ENCODE measurements around the gene UGT2B17.
"Not testable (repeated sequence)": the region's sequence is repeated elsewhere in the genome, so short reads cannot be mapped to it uniquely, and the experiment has no call there.

UGT2B17 gene

GRCh38 chr4:68576272-68577125 lies at the start of gene UGT2B17:
UGT2B17 (minus strand) TSS chr4:68576322; CDS start chr4:68568484, 7,838 bp downstream.
- Histone ChIP-seq H3K4me1 (no peaks in the 10 kb centered on the region), H4K20me1 (no peaks in the 10 kb centered on the region), H3K27me3 (no peaks in the 10 kb centered on the region), H3K9ac (no peak within 1 kb of the TSS), H3K36me3 (no peaks in the 10 kb centered on the region), H3K9me3 (no peaks in the 10 kb centered on the region), H3K4me3 (no peak within 1 kb of the TSS), H3K27ac (no peak within 1 kb of the TSS), H3K4me2 (no peak within 1 kb of the TSS)
- no peak for TF ChIP-seq Cebpa-rat (IDR thresholded peaks at IDR 0.05)

- H3K27me3 ChIP-seq, H3K4me3 ChIP-seq, H3K9me3 ChIP-seq, H3K9ac ChIP-seq, H4K20me1 ChIP-seq, H3K4me2 ChIP-seq, H3K4me1 ChIP-seq, H3K27ac ChIP-seq, H3K36me3 ChIP-seq: not testable (repeated sequence)
Measured at GRCh38 chr4:68622731-68623130, 46.6 kb upstream of the UGT2B17 start.

- H3K9ac ChIP-seq, result no peak overlapping the region
- no peaks in the 10 kb centered on the region for H3K4me1 ChIP-seq
- H3K4me3 ChIP-seq, result no peak overlapping the region
- no peak for TF ChIP-seq Cebpa-rat (IDR thresholded peaks at IDR 0.05)
- no peaks in the 10 kb centered on the region for H3K27me3 ChIP-seq
- H3K27ac ChIP-seq, result no peak overlapping the region
- no peaks in the 10 kb centered on the region for H4K20me1 ChIP-seq
- H3K9me3 ChIP-seq, result no peaks in the 10 kb centered on the region
- H3K4me2 ChIP-seq, result no peak overlapping the region
- no peaks in the 10 kb centered on the region for H3K36me3 ChIP-seq
Measured at GRCh38 chr4:68617003-68617698, 41.0 kb upstream of the UGT2B17 start.

- Histone ChIP-seq H3K27ac (no peak overlapping the region), H3K9ac (no peak overlapping the region), H3K9me3 (no peaks in the 10 kb centered on the region), H3K27me3 (no peaks in the 10 kb centered on the region), H3K36me3 (no peaks in the 10 kb centered on the region), H3K4me3 (no peak overlapping the region), H4K20me1 (no peaks in the 10 kb centered on the region), H3K4me1 (no peaks in the 10 kb centered on the region), H3K4me2 (no peak overlapping the region)
- no peak for TF ChIP-seq Cebpa-rat (IDR thresholded peaks at IDR 0.05)
Measured at GRCh38 chr4:68615699-68616422, 39.7 kb upstream of the UGT2B17 start.

- Histone ChIP-seq H3K27ac (no peak overlapping the region), H3K27me3 (no peaks in the 10 kb centered on the region), H3K4me1 (no peaks in the 10 kb centered on the region), H3K4me2 (no peak overlapping the region), H3K9me3 (no peaks in the 10 kb centered on the region), H3K4me3 (no peak overlapping the region), H4K20me1 (no peaks in the 10 kb centered on the region), H3K36me3 (no peaks in the 10 kb centered on the region), H3K9ac (no peak overlapping the region)
- TF ChIP-seq Cebpa-rat (IDR thresholded peaks at IDR 0.05), result no peak
Measured at GRCh38 chr4:68613752-68614151, 37.6 kb upstream of the UGT2B17 start.

GRCh38 chr4:68606240-68606639 lies 30.1 kb upstream of the UGT2B17 start:
- Histone ChIP-seq H3K9me3 (no peaks in the 10 kb centered on the region), H3K27ac (no peak overlapping the region), H3K36me3 (no peaks in the 10 kb centered on the region), H3K9ac (no peak overlapping the region), H3K4me1 (no peaks in the 10 kb centered on the region), H3K27me3 (no peaks in the 10 kb centered on the region), H3K4me3 (no peak overlapping the region), H4K20me1 (no peaks in the 10 kb centered on the region), H3K4me2 (no peak overlapping the region)
- TF ChIP-seq Cebpa-rat (IDR thresholded peaks at IDR 0.05), result no peak

GRCh38 chr4:68599150-68599549 lies 23.0 kb upstream of the UGT2B17 start:
- H3K4me3 ChIP-seq, result no peak overlapping the region
- H3K9me3 ChIP-seq, result no peaks in the 10 kb centered on the region
- H3K4me1 ChIP-seq, result no peaks in the 10 kb centered on the region
- no peak overlapping the region for H3K27ac ChIP-seq
- H3K36me3 ChIP-seq, result no peaks in the 10 kb centered on the region
- H4K20me1 ChIP-seq, result no peaks in the 10 kb centered on the region
- H3K27me3 ChIP-seq, result no peaks in the 10 kb centered on the region
- no peak for TF ChIP-seq Cebpa-rat (IDR thresholded peaks at IDR 0.05)
- H3K9ac ChIP-seq, result no peak overlapping the region
- no peak overlapping the region for H3K4me2 ChIP-seq

GRCh38 chr4:68597482-68597881 lies 21.4 kb upstream of the UGT2B17 start:
- Histone ChIP-seq H3K9ac (no peak overlapping the region), H3K4me3 (no peak overlapping the region), H3K9me3 (no peaks in the 10 kb centered on the region), H3K4me2 (no peak overlapping the region), H4K20me1 (no peaks in the 10 kb centered on the region), H3K27ac (no peak overlapping the region), H3K36me3 (no peaks in the 10 kb centered on the region), H3K4me1 (no peaks in the 10 kb centered on the region), H3K27me3 (no peaks in the 10 kb centered on the region)
- no peak for TF ChIP-seq Cebpa-rat (IDR thresholded peaks at IDR 0.05)

GRCh38 chr4:68594678-68595077 lies 18.6 kb upstream of the UGT2B17 start:
- H3K27me3 ChIP-seq, result no peaks in the 10 kb centered on the region
- no peaks in the 10 kb centered on the region for H4K20me1 ChIP-seq
- no peaks in the 10 kb centered on the region for H3K9me3 ChIP-seq
- H3K9ac ChIP-seq, result no peak overlapping the region
- H3K4me1 ChIP-seq, result no peaks in the 10 kb centered on the region
- no peak overlapping the region for H3K4me2 ChIP-seq
- no peaks in the 10 kb centered on the region for H3K36me3 ChIP-seq
- H3K4me3 ChIP-seq, result no peak overlapping the region
- no peak overlapping the region for H3K27ac ChIP-seq
- no peak for TF ChIP-seq Cebpa-rat (IDR thresholded peaks at IDR 0.05)

- Histone ChIP-seq H3K27me3 (no peaks in the 10 kb centered on the region), H3K36me3 (no peaks in the 10 kb centered on the region), H3K27ac (no peak overlapping the region), H3K4me3 (no peak overlapping the region), H3K4me2 (no peak overlapping the region), H3K9ac (no peak overlapping the region), H3K4me1 (no peaks in the 10 kb centered on the region), H4K20me1 (no peaks in the 10 kb centered on the region), H3K9me3 (no peaks in the 10 kb centered on the region)
- TF ChIP-seq Cebpa-rat (IDR thresholded peaks at IDR 0.05), result no peak
Measured at GRCh38 chr4:68593112-68593511, 17.0 kb upstream of the UGT2B17 start.

Measured in BLaER1 (cell line).